ENCODE results near the gene WDR36.

DNA sequence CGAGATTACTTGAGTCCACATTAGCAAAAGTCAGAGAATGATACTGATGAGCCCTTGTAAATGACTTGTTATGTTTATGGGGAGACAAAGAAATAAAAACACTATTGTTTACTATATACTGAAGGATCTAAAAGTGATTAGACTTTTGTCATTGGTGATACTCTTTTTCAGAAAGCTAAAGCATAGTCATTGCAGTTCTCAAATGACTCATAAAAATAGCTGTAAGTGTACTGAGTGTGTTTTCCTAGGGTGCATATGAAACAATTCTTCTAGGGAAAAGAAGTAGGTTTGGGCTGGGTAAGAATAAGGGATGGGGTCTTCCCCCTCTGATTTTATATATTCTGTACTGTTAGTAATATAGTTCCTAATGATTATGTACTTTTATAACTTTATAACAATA, 32.6 kb downstream of the WDR36 start:
- TF ChIP-seq, protein P1, sequence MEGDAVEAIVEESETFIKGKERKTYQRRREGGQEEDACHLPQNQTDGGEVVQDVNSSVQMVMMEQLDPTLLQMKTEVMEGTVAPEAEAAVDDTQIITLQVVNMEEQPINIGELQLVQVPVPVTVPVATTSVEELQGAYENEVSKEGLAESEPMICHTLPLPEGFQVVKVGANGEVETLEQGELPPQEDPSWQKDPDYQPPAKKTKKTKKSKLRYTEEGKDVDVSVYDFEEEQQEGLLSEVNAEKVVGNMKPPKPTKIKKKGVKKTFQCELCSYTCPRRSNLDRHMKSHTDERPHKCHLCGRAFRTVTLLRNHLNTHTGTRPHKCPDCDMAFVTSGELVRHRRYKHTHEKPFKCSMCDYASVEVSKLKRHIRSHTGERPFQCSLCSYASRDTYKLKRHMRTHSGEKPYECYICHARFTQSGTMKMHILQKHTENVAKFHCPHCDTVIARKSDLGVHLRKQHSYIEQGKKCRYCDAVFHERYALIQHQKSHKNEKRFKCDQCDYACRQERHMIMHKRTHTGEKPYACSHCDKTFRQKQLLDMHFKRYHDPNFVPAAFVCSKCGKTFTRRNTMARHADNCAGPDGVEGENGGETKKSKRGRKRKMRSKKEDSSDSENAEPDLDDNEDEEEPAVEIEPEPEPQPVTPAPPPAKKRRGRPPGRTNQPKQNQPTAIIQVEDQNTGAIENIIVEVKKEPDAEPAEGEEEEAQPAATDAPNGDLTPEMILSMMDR (IDR thresholded peaks at IDR 0.05), result no peak
- TF ChIP-seq POLR2A (IDR thresholded peaks at IDR 0.05), result no peak
